Vagina (tissue), 2 donors: ENCODE results near the gene OPHN1. TPM values are rescaled to one million over a fixed set of nuclear protein-coding genes. Genes with fewer than 3 reads are reported as not detected.
A peak's percentile ranks its signal among the peaks of the same experiment; 100 is the strongest.

Experiments used
- DNase-seq, 2 donors: peaks; one replicate each; pipeline ENCODE4 v3.0.0-alpha.2; 2017; ENCODE audit errors: extremely low spot score in 2 of 2
- H3K27ac ChIP-seq: fragments of 200-600 bp; sonication (generic); one replicate; pipeline ENCODE4 v1.5.1; 2019
- H3K27me3 ChIP-seq: fragments of 200-600 bp; sonication (generic); one replicate; pipeline ENCODE4 v1.5.1; 2019
- H3K36me3 ChIP-seq, 2 donors: fragments of 200-600 bp; sonication (generic); one replicate each; pipeline ENCODE4 v1.5.1; 2017 to 2019
- H3K4me1 ChIP-seq: fragments of 200-600 bp; sonication (generic); one replicate; pipeline ENCODE4 v1.5.1; 2019
- H3K4me3 ChIP-seq, 2 donors: fragments of 200-600 bp; sonication (generic); 1 replicate in 1 of 2; 2 replicates in 1 of 2; pipeline ENCODE4 v1.5.1; 2016 to 2019
- H3K9me3 ChIP-seq: fragments of 200-600 bp; sonication (generic); one replicate; pipeline ENCODE4 v1.5.1; 2019
- CTCF ChIP-seq, 3 experiments: fragments of 450-650 bp in 2 of 3; fragments of 200-600 bp in 1 of 3; sonication (generic) in 1 of 3; IDR thresholded peaks; one replicate each; pipeline ENCODE4 v1.5.1; 2017 to 2019; ENCODE audit warnings: antibody characterized with exemption in 3 of 3, mild to moderate bottlenecking in 2 of 3, moderate library complexity in 2 of 3
- POLR2A ChIP-seq, 2 donors: fragments of 450-650 bp; IDR thresholded peaks; one replicate each; pipeline ENCODE4 v1.6.1; 2017; ENCODE audit warnings: antibody characterized with exemption in 2 of 2, mild to moderate bottlenecking in 2 of 2, moderate library complexity in 2 of 2
- POLR2AphosphoS5 ChIP-seq, 2 donors: sonication (generic); formaldehyde crosslinking; IDR thresholded peaks; one replicate each; pipeline ENCODE4 v1.9.0; 2017; ENCODE audit warnings: antibody characterized with exemption in 2 of 2, mild to moderate bottlenecking in 2 of 2, low read depth in 1 of 2; ENCODE audit not compliant: insufficient read depth in 1 of 2
- intact Hi-C: fragments of 100-400 bp; cut with DNase I; formaldehyde crosslinking; loops from one replicate; pipeline ENCODE4 v1.15.1; 2023
- total RNA-seq: library from RNA; depleted of rRNA; stranded (reverse); fragments of >200 nt; gene quantifications from one replicate; pipeline ENCODE4 v1.2.3, GENCODE V29; 2016

OPHN1 gene
- total RNA-seq, 1 donor from 2014 or later = 11.5 TPM

GRCh38 chrX:68421636-68422035 lies 11.7 kb downstream of the OPHN1 start:
- intact Hi-C loops = no loop called here
- TF ChIP-seq POLR2A (IDR thresholded peaks at IDR 0.05) (no peak), CTCF (IDR thresholded peaks at IDR 0.05) (no peak), POLR2AphosphoS5 (IDR thresholded peaks at IDR 0.05; ENCODE audit: insufficient read depth in 1 of 2, low read depth in 1 of 2) (no peak)
- no peak for DNase-seq
- Histone ChIP-seq H3K27me3 (no peaks in the 10 kb centered on the region), H3K4me1 (peaks cover 4% of the 10 kb centered on the region), H3K36me3 (no peaks in the 10 kb centered on the region), H3K4me3 (no peak overlapping the region), H3K27ac (peak overlapping the region; percentile 17), H3K9me3 (no peaks in the 10 kb centered on the region)

- intact Hi-C loops = no loop called here
- no peak for DNase-seq
- no peaks in the 10 kb centered on the region for H3K27me3 ChIP-seq
- H3K36me3 ChIP-seq = no peaks in the 10 kb centered on the region
- H3K27ac ChIP-seq = no peak overlapping the region
- H3K4me3 ChIP-seq = no peak overlapping the region
- H3K9me3 ChIP-seq = no peaks in the 10 kb centered on the region
- H3K4me1 ChIP-seq = peaks cover 4% of the 10 kb centered on the region
- TF ChIP-seq POLR2A (IDR thresholded peaks at IDR 0.05) = no peak
- no peak for TF ChIP-seq POLR2AphosphoS5 (IDR thresholded peaks at IDR 0.05; ENCODE audit: insufficient read depth in 1 of 2, low read depth in 1 of 2)
- no peak for TF ChIP-seq CTCF (IDR thresholded peaks at IDR 0.05)
Observed at GRCh38 chrX:68420559-68420958, 12.7 kb downstream of the OPHN1 start.

- Histone ChIP-seq H3K4me3 (no peak overlapping the region), H3K36me3 (no peaks in the 10 kb centered on the region), H3K27me3 (no peaks in the 10 kb centered on the region), H3K27ac (no peak overlapping the region), H3K4me1 (peaks cover 4% of the 10 kb centered on the region), H3K9me3 (no peaks in the 10 kb centered on the region)
- TF ChIP-seq POLR2A (IDR thresholded peaks at IDR 0.05) = no peak
- no peak for TF ChIP-seq CTCF (IDR thresholded peaks at IDR 0.05)
- TF ChIP-seq POLR2AphosphoS5 (IDR thresholded peaks at IDR 0.05; ENCODE audit: insufficient read depth in 1 of 2, low read depth in 1 of 2) = no peak
- DNase-seq = no peak
- intact Hi-C loops = no loop called here
Observed at GRCh38 chrX:68419975-68420374, 13.3 kb downstream of the OPHN1 start.

- intact Hi-C loops = no loop called here
- H3K27me3 ChIP-seq = no peaks in the 10 kb centered on the region
- H3K9me3 ChIP-seq = no peaks in the 10 kb centered on the region
- no peak for TF ChIP-seq POLR2AphosphoS5 (IDR thresholded peaks at IDR 0.05; ENCODE audit: insufficient read depth in 1 of 2, low read depth in 1 of 2)
- TF ChIP-seq CTCF (IDR thresholded peaks at IDR 0.05) = no peak
- no peak for TF ChIP-seq POLR2A (IDR thresholded peaks at IDR 0.05)
- DNase-seq = no peak
- H3K36me3 ChIP-seq = no peaks in the 10 kb centered on the region
- peaks cover 4% of the 10 kb centered on the region for H3K4me1 ChIP-seq
- H3K4me3 ChIP-seq = no peak overlapping the region
- H3K27ac ChIP-seq = no peak overlapping the region
Observed at GRCh38 chrX:68417651-68418050, 15.6 kb downstream of the OPHN1 start.

- Histone ChIP-seq H3K4me1 (peaks cover 4% of the 10 kb centered on the region), H3K9me3 (no peaks in the 10 kb centered on the region), H3K27ac (no peak overlapping the region), H3K4me3 (no peak overlapping the region), H3K27me3 (no peaks in the 10 kb centered on the region), H3K36me3 (no peaks in the 10 kb centered on the region)
- no peak for DNase-seq
- intact Hi-C loops = no loop called here
- TF ChIP-seq POLR2AphosphoS5 (IDR thresholded peaks at IDR 0.05; ENCODE audit: insufficient read depth in 1 of 2, low read depth in 1 of 2) = no peak
- TF ChIP-seq POLR2A (IDR thresholded peaks at IDR 0.05) = no peak
- TF ChIP-seq CTCF (IDR thresholded peaks at IDR 0.05) = no peak
Observed at GRCh38 chrX:68416592-68416991, 16.7 kb downstream of the OPHN1 start.
